Activated CD4-positive, alpha-beta memory T cell treated with anti-CD3 and anti-CD28 coated beads for 36 hours (primary cell): Measurements from ENCODE around the gene PIEZO2. TPM values are rescaled to one million over a fixed set of nuclear protein-coding genes. Genes with fewer than 3 reads are reported as not detected.

Experiments used
- CTCF ChIA-PET: fragments of 350-600 bp; sonication (Branson Sonifier 250); formaldehyde crosslinking; loops from one replicate; lab custom pipeline; 2021; ENCODE audit warnings: antibody characterized with exemption, inconsistent platforms; lab: Charles Lee
- POLR2A ChIA-PET: fragments of 350-600 bp; sonication (Branson Sonifier 250); formaldehyde crosslinking; loops from one replicate; lab custom pipeline; 2021; ENCODE audit warnings: antibody characterized with exemption; lab: Charles Lee
- DNase-seq: peaks from one replicate; pipeline ENCODE4 v3.0.0-alpha.2; 2020
- H3K27ac Mint-ChIP-seq: one replicate; pipeline ENCODE4 v1.8.0; 2021; ENCODE audit warnings: mixed read lengths
- H3K27me3 Mint-ChIP-seq: one replicate; pipeline ENCODE4 v1.8.0; 2021; ENCODE audit warnings: mixed read lengths
- H3K36me3 Mint-ChIP-seq: one replicate; pipeline ENCODE4 v1.8.0; 2021; ENCODE audit warnings: mixed read lengths
- H3K4me1 Mint-ChIP-seq: one replicate; pipeline ENCODE4 v1.8.0; 2021; ENCODE audit warnings: low read depth, mixed read lengths
- H3K4me3 Mint-ChIP-seq: one replicate; pipeline ENCODE4 v1.8.0; 2021; ENCODE audit warnings: mild to moderate bottlenecking, mixed read lengths
- H3K9me3 Mint-ChIP-seq: one replicate; pipeline ENCODE4 v1.8.0; 2021; ENCODE audit warnings: mixed read lengths
- intact Hi-C: fragments of 100-400 bp; cut with micrococcal nuclease; formaldehyde crosslinking; loops from one replicate; pipeline ENCODE4 v1.15.1; 2023
- total RNA-seq, 2 experiments: library from RNA; stranded (reverse); gene quantifications; one replicate each; pipeline ENCODE4 v1.2.3, GENCODE V29; 2021

The PIEZO2 gene
- total RNA-seq, 2 experiments from 2014 or later, result not detected

- ChIA-PET POLR2A (no interaction called here), CTCF (interaction anchor here (1.1 to 1.4 kb wide), 2 partner anchors 10 to 377 kb away, joined by 3 to 6 read pairs; no protein-coding TSS in a partner anchor)
- DNase-seq, result no peak
- intact Hi-C loops, result no loop called here
- no peaks in the 10 kb centered on the region for H3K9me3 Mint-ChIP-seq
- H3K4me1 Mint-ChIP-seq, result no peaks in the 10 kb centered on the region
- peaks cover 7% of the 10 kb centered on the region for H3K27me3 Mint-ChIP-seq
- H3K4me3 Mint-ChIP-seq, result no peak overlapping the region
- no peak overlapping the region for H3K27ac Mint-ChIP-seq
- H3K36me3 Mint-ChIP-seq, result no peaks in the 10 kb centered on the region
These were observed 14.3 kb upstream of the PIEZO2 start for GRCh38 chr18:11163665-11164064.

- Mint-ChIP-seq H3K36me3 (no peaks in the 10 kb centered on the region), H3K9me3 (no peaks in the 10 kb centered on the region), H3K27ac (no peak overlapping the region), H3K27me3 (peaks cover 5% of the 10 kb centered on the region), H3K4me1 (no peaks in the 10 kb centered on the region), H3K4me3 (no peak overlapping the region)
- intact Hi-C loops, result no loop called here
- ChIA-PET CTCF (interaction anchor here (1.1 to 1.4 kb wide), 3 partner anchors 8 to 376 kb away, joined by 3 to 6 read pairs (median 3); no protein-coding TSS in a partner anchor), POLR2A (no interaction called here)
- no peak for DNase-seq
These were observed 13.5 kb upstream of the PIEZO2 start for GRCh38 chr18:11162889-11163288.

DNA sequence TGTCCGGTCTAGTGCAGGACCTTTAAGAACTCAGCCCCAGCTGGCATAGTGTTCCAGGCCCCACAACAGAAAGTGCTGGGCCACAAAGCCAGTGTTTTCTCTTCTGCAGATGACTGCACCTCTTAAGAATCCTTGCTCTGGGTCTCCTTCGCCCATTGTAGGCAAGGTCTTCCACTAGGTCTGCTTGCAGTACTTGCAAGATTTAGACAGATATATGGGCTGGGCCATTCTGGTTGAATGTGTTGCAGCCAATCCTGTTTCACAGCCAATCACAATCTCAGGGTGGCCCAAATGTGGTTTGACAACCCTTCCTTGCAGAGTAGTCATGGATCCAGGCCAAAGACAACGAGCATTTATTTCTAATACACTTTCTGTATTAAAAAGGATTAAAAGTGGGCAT, 13.1 kb upstream of the PIEZO2 start:
- H3K27me3 Mint-ChIP-seq, result peaks cover 5% of the 10 kb centered on the region
- no peaks in the 10 kb centered on the region for H3K9me3 Mint-ChIP-seq
- H3K27ac Mint-ChIP-seq, result no peak overlapping the region
- H3K4me3 Mint-ChIP-seq, result no peak overlapping the region
- DNase-seq, result no peak
- POLR2A ChIA-PET, result interaction anchor here (0.6 kb wide), 1 partner anchor 346 kb away, joined by 3 read pairs; no protein-coding TSS in a partner anchor
- no peaks in the 10 kb centered on the region for H3K4me1 Mint-ChIP-seq
- CTCF ChIA-PET, result interaction anchor here (1.2 to 1.4 kb wide), 2 partner anchors 8 to 376 kb away, joined by 3 to 6 read pairs; no protein-coding TSS in a partner anchor
- intact Hi-C loops, result no loop called here
- H3K36me3 Mint-ChIP-seq, result no peaks in the 10 kb centered on the region

GRCh38 chr18:11160313-11160712, 10.9 kb upstream of the PIEZO2 start:
- intact Hi-C loops, result no loop called here
- DNase-seq, result no peak
- H3K9me3 Mint-ChIP-seq, result no peaks in the 10 kb centered on the region
- H3K4me1 Mint-ChIP-seq, result no peaks in the 10 kb centered on the region
- ChIA-PET CTCF (no interaction called here), POLR2A (no interaction called here)
- no peak overlapping the region for H3K4me3 Mint-ChIP-seq
- H3K27me3 Mint-ChIP-seq, result peaks cover 7% of the 10 kb centered on the region
- H3K27ac Mint-ChIP-seq, result no peak overlapping the region
- H3K36me3 Mint-ChIP-seq, result no peaks in the 10 kb centered on the region

DNA sequence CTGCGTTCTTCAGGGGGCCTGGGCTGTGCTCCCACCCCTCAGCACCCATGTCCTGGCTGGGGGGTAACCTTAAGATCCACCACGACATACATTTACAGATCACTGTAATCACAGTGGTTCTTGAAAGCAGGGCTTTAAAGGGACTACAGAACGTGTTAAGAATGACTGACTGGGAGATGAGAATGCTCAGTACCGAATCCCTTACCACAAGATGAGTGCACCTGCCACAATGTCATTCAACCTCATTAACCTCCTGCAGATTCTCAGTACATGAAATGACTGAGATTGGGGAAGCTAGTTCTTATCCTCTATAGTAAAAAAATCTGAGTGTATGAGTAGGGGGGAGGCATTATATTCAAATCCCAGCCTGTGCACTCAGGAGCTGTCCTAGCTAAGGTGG, 10.5 kb upstream of the PIEZO2 start:
- no peaks in the 10 kb centered on the region for H3K4me1 Mint-ChIP-seq
- H3K4me3 Mint-ChIP-seq, result no peak overlapping the region
- H3K27ac Mint-ChIP-seq, result no peak overlapping the region
- no peaks in the 10 kb centered on the region for H3K9me3 Mint-ChIP-seq
- POLR2A ChIA-PET, result no interaction called here
- CTCF ChIA-PET, result no interaction called here
- H3K36me3 Mint-ChIP-seq, result no peaks in the 10 kb centered on the region
- DNase-seq, result no peak
- H3K27me3 Mint-ChIP-seq, result peaks cover 8% of the 10 kb centered on the region
- intact Hi-C loops, result no loop called here

DNA sequence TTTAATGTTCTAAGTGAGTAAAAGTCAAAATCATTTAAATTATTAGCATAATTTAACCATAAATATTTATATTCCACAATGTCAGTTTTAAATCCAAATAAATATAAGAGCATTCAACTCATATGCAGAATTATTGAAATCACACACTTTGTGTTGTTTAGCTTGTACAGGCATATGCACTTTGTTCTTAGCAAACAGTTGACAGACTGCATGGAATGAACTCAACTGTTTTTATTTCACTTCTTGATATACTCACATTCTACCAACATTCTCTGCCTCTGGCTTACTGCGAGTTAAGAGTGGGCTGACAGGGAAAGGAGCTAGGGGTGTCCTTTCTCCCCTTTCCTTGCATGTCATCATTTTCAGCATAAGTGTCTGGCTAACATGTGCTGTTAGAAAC, 7.6 kb upstream of the PIEZO2 start:
- Mint-ChIP-seq H3K36me3 (no peaks in the 10 kb centered on the region), H3K27me3 (peaks cover 3% of the 10 kb centered on the region), H3K9me3 (no peaks in the 10 kb centered on the region), H3K4me1 (no peaks in the 10 kb centered on the region), H3K27ac (no peak overlapping the region), H3K4me3 (no peak overlapping the region)
- no peak for DNase-seq
- ChIA-PET POLR2A (no interaction called here), CTCF (no interaction called here)
- intact Hi-C loops, result no loop called here

GRCh38 chr18:11155034-11155759, 5.8 kb upstream of the PIEZO2 start:
- intact Hi-C loops, result no loop called here
- POLR2A ChIA-PET, result no interaction called here

GRCh38 chr18:11154368-11154989, 5.1 kb upstream of the PIEZO2 start:
- intact Hi-C loops, result loop anchor here (5.0 kb wide), 1 partner anchor 302 kb away; no protein-coding TSS in a partner anchor
- Mint-ChIP-seq H3K4me1 (no peaks in the 10 kb centered on the region), H3K27ac (no peak overlapping the region), H3K9me3 (no peaks in the 10 kb centered on the region), H3K27me3 (peaks cover 17% of the 10 kb centered on the region), H3K4me3 (no peak overlapping the region), H3K36me3 (no peaks in the 10 kb centered on the region)
- ChIA-PET CTCF (interaction anchor here (0.8 to 2.4 kb wide), 6 partner anchors 8 to 1183 kb away, joined by 3 to 8 read pairs (median 3); no protein-coding TSS in a partner anchor), POLR2A (no interaction called here)
- no peak for DNase-seq

More at GRCh38 chr18:11155034-11155759, 5.8 kb upstream of the PIEZO2 start:
- Mint-ChIP-seq H3K9me3 (no peaks in the 10 kb centered on the region), H3K4me1 (no peaks in the 10 kb centered on the region), H3K36me3 (no peaks in the 10 kb centered on the region), H3K27me3 (peaks cover 11% of the 10 kb centered on the region), H3K27ac (no peak overlapping the region), H3K4me3 (no peak overlapping the region)
- CTCF ChIA-PET, result interaction anchor here (1.0 to 2.4 kb wide), 3 partner anchors 7 to 595 kb away, joined by 3 to 8 read pairs (median 3); no protein-coding TSS in a partner anchor
- DNase-seq, result no peak

- Mint-ChIP-seq H3K27ac (no peak overlapping the region), H3K4me1 (no peaks in the 10 kb centered on the region), H3K9me3 (no peaks in the 10 kb centered on the region), H3K36me3 (no peaks in the 10 kb centered on the region), H3K4me3 (no peak overlapping the region), H3K27me3 (peaks cover 20% of the 10 kb centered on the region)
- POLR2A ChIA-PET, result no interaction called here
- CTCF ChIA-PET, result no interaction called here
- DNase-seq, result no peak
- intact Hi-C loops, result loop anchor here (5.0 kb wide), 1 partner anchor 301 kb away; no protein-coding TSS in a partner anchor
These were observed 3.7 kb upstream of the PIEZO2 start for GRCh38 chr18:11153097-11153496.

DNA sequence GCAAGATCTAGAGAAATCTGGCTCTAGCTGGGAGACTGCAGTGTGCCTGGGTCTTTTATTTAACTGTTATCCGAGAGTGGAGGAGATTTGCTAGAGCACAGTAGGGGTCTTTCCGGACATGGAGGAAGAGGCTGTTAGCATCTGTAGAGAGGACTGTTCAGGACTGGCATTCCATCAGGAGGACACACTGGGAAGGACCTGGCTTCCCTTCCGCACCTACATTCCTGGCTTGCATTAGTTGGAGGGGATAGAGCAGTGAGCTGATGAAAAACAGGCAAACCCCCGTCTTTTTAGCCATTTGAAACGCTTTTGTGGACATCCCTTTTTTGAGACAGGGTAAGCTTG, 874 bp upstream of the PIEZO2 start:
- Mint-ChIP-seq H3K9me3 (no peaks in the 10 kb centered on the region), H3K36me3 (no peaks in the 10 kb centered on the region), H3K4me1 (peaks cover 3% of the 10 kb centered on the region), H3K4me3 (no peak overlapping the region), H3K27ac (no peak overlapping the region), H3K27me3 (peaks cover 34% of the 10 kb centered on the region)
- ChIA-PET POLR2A (no interaction called here), CTCF (interaction anchor here (0.6 kb wide), 1 partner anchor 590 kb away, joined by 3 read pairs; no protein-coding TSS in a partner anchor)
- no peak for DNase-seq
- intact Hi-C loops, result loop anchor here (5.0 kb wide), 1 partner anchor 298 kb away; no protein-coding TSS in a partner anchor

- intact Hi-C loops, result no loop called here
- peaks cover 32% of the 10 kb centered on the region for H3K27me3 Mint-ChIP-seq
- H3K4me1 Mint-ChIP-seq, result peaks cover 3% of the 10 kb centered on the region
- no peaks in the 10 kb centered on the region for H3K36me3 Mint-ChIP-seq
- CTCF ChIA-PET, result no interaction called here
- H3K9me3 Mint-ChIP-seq, result no peaks in the 10 kb centered on the region
- H3K27ac Mint-ChIP-seq, result no peak overlapping the region
- POLR2A ChIA-PET, result no interaction called here
- no peak for DNase-seq
- no peak overlapping the region for H3K4me3 Mint-ChIP-seq
These were observed 509 bp downstream of the PIEZO2 start for GRCh38 chr18:11148680-11149440.
